Kidney epithelial cell (primary cell): Measurements from ENCODE around the gene LHX4. TPM values are rescaled to one million over a fixed set of nuclear protein-coding genes. Genes with fewer than 3 reads are reported as not detected.

Experiments used
- DNase-seq: peaks from one replicate; pipeline ENCODE4 v3.0.0-alpha.2; 2010; ENCODE audit warnings: low read depth
- H3K27me3 ChIP-seq: 2 replicates; pipeline ENCODE4 v1.6.0; 2011; ENCODE audit warnings: low read length; ENCODE audit not compliant: control insufficient read depth, insufficient read depth
- H3K36me3 ChIP-seq: 2 replicates; pipeline ENCODE4 v1.5.1; 2011; ENCODE audit warnings: low read length; ENCODE audit not compliant: control insufficient read depth, insufficient read depth
- H3K4me3 ChIP-seq: 2 replicates; pipeline ENCODE4 v1.5.1; 2011; ENCODE audit warnings: low read depth, mild to moderate bottlenecking, control low read depth, low read length
- CTCF ChIP-seq: IDR thresholded peaks from 2 replicates; pipeline ENCODE4 v1.5.1; 2011; ENCODE audit warnings: mild to moderate bottlenecking, moderate library complexity, low read length, control low read depth, inconsistent platforms; ENCODE audit not compliant: insufficient read depth, poor library complexity, severe bottlenecking
- total RNA-seq: library from RNA; depleted of rRNA; stranded (reverse); fragments of >200 nt; gene quantifications from 2 replicates; pipeline ENCODE4 v1.2.3, GENCODE V29; 2015

The LHX4 gene
- total RNA-seq, 1 donor from 2014 or later, result not detected

- H3K36me3 ChIP-seq, result no peaks in the 10 kb centered on the region
- H3K27me3 ChIP-seq, result no peaks in the 10 kb centered on the region
- H3K4me3 ChIP-seq, result no peak overlapping the region
- no peak for DNase-seq
- TF ChIP-seq CTCF, result no peak
Measured at GRCh38 chr1:180194546-180195207, 35.4 kb upstream of the LHX4 start.

- Histone ChIP-seq H3K36me3 (no peaks in the 10 kb centered on the region), H3K4me3 (no peak overlapping the region), H3K27me3 (no peaks in the 10 kb centered on the region)
- no peak for DNase-seq
- TF ChIP-seq CTCF, result no peak
Measured at GRCh38 chr1:180195401-180195800, 34.7 kb upstream of the LHX4 start.

GRCh38 chr1:180195916-180196315 lies 34.1 kb upstream of the LHX4 start:
- no peaks in the 10 kb centered on the region for H3K36me3 ChIP-seq
- no peak for TF ChIP-seq CTCF
- H3K27me3 ChIP-seq, result no peaks in the 10 kb centered on the region
- no peak for DNase-seq
- H3K4me3 ChIP-seq, result no peak overlapping the region

DNA sequence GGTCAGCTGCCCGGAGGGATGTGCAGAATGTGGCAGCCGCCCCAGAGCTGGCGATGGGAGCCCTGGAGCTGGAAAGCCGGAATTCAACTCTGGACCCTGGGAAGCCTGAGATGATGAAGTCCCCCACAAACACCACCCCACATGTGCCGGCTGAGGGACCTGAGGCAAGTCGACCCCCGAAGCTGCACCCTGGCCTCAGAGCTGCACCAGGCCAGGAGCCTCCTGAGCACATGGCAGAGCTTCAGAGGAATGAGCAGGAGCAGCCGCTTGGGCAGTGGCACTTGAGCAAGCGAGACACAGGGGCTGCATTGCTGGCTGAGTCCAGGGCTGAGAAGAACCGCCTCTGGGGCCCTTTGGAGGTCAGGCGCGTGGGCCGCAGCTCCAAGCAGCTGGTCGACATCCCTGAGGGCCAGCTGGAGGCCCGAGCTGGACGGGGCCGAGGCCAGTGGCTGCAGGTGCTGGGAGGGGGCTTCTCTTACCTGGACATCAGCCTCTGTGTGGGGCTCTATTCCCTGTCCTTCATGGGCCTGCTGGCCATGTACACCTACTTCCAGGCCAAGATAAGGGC lies 33.5 kb upstream of the LHX4 start:
- Histone ChIP-seq H3K36me3 (no peaks in the 10 kb centered on the region), H3K4me3 (no peak overlapping the region), H3K27me3 (no peaks in the 10 kb centered on the region)
- TF ChIP-seq CTCF, result no peak
- DNase-seq, result no peak

DNA sequence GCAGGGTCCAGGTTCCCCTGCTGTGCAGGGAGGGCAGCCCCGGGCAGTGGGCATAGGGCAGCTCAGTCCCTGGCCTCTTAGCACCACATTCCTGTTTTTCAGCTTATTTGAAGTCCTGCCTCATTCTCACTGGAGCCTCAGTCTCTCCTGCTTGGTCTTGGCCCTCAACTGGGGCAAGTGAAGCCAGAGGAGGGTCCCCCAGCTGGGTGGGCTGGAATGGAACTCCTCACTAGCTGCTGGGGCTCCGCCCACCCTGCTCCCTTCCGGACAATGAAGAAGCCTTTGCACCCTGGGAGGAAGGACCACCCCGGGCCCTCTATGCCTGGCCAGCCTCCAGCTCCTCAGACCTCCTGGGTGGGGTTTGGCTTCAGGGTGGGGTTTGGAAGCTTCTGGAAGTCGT lies 32.8 kb upstream of the LHX4 start:
- H3K4me3 ChIP-seq, result no peak overlapping the region
- no peak for DNase-seq
- no peaks in the 10 kb centered on the region for H3K36me3 ChIP-seq
- TF ChIP-seq CTCF, result no peak
- no peaks in the 10 kb centered on the region for H3K27me3 ChIP-seq

GRCh38 chr1:180198196-180198595 lies 31.9 kb upstream of the LHX4 start:
- no peak for TF ChIP-seq CTCF
- no peaks in the 10 kb centered on the region for H3K27me3 ChIP-seq
- H3K36me3 ChIP-seq, result no peaks in the 10 kb centered on the region
- DNase-seq, result no peak
- no peak overlapping the region for H3K4me3 ChIP-seq
